AG10803 (cell line): ENCODE data around the gene P3H4.

ENCODE experiments used
- DNase-seq: peaks from one replicate; pipeline ENCODE4 v3.0.0; 2010; ENCODE audit warnings: low read depth
- H3K4me3 ChIP-seq: 2 replicates; pipeline ENCODE4 v1.5.1; 2011; ENCODE audit warnings: mild to moderate bottlenecking, low read length, control low read depth
- TF ChIP-seq, protein P1 (sequence below): conservative IDR thresholded peaks from 2 replicates; pipeline ENCODE4 v1.5.1; 2011; ENCODE audit warnings: mild to moderate bottlenecking, low read length, control low read depth, inconsistent platforms

The P3H4 gene

DNA sequence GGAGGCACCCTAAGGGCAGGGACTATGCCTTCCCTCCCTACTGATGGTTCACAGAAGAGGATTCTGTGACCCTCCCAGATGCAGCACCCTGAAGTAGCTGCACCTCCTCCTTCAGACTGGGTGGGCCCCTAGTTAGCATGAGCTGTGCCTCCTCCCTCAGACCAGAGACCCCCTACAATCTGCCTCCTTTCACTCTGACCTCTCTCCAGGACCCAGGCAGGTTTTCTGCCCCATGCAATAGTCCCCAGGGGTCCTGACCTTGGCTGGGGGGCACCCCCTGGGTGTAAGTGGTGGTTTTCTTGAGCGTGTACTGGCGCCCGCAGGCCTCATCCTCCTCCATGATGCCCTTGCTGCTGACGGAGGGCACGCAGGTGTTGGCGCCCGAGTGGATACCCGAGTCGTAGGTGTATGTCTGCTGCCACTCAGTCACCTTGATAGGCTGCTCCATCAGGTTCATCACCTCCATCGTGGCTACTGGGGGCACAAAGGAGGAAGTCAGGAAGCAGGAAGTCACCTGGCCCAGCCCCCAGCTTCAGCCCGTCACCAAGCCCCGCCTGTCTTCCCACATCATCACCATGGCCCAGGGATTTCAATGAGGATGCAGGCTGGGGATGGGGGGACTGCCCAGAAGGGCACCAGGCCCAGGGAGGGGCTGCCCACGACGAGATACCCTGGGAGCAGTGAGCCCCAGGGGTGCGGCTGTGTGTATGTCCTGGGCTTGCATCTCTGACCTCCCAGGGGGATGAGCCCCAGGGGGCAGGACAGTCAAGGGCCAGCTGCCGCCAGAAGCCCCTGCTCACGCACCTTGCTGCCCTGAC, 40.2 kb downstream of the P3H4 start:
- no peak overlapping the region for H3K4me3 ChIP-seq
- DNase-seq: no peak

GRCh38 chr17:41769985-41770384, 41.8 kb downstream of the P3H4 start:
- TF ChIP-seq, protein P1, sequence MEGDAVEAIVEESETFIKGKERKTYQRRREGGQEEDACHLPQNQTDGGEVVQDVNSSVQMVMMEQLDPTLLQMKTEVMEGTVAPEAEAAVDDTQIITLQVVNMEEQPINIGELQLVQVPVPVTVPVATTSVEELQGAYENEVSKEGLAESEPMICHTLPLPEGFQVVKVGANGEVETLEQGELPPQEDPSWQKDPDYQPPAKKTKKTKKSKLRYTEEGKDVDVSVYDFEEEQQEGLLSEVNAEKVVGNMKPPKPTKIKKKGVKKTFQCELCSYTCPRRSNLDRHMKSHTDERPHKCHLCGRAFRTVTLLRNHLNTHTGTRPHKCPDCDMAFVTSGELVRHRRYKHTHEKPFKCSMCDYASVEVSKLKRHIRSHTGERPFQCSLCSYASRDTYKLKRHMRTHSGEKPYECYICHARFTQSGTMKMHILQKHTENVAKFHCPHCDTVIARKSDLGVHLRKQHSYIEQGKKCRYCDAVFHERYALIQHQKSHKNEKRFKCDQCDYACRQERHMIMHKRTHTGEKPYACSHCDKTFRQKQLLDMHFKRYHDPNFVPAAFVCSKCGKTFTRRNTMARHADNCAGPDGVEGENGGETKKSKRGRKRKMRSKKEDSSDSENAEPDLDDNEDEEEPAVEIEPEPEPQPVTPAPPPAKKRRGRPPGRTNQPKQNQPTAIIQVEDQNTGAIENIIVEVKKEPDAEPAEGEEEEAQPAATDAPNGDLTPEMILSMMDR: no peak
- no peak overlapping the region for H3K4me3 ChIP-seq
- DNase-seq: no peak

More for the DNA sequence above, 40.2 kb downstream of the P3H4 start:
- TF ChIP-seq, protein P1: no peak

DNA sequence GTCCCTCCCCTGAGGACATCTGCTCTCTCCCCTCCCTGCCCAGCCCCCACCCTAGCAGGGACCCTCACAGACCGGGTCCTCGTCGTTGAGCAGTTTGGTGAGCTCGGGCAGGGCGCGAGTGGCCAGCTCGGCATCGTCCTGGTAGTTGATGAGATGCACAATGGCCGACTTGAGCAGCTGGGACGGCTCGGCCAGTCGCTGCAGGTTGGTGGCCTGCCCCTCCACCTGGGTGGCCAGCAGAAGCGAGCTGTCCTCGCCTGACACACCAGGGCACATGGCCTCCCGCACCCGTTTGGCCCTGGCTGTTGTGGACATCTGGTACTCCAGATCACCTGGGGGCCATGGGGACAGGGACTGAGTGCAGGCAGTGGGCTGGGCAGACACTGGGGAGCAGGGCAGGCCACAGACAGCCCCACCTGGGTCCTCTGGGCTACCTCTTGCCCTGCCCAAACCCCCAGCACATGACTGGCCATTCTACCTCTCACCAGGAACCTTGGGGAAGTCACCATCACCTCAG, 42.3 kb downstream of the P3H4 start:
- DNase-seq: no peak
- TF ChIP-seq, protein P1: no peak
- no peak overlapping the region for H3K4me3 ChIP-seq

DNA sequence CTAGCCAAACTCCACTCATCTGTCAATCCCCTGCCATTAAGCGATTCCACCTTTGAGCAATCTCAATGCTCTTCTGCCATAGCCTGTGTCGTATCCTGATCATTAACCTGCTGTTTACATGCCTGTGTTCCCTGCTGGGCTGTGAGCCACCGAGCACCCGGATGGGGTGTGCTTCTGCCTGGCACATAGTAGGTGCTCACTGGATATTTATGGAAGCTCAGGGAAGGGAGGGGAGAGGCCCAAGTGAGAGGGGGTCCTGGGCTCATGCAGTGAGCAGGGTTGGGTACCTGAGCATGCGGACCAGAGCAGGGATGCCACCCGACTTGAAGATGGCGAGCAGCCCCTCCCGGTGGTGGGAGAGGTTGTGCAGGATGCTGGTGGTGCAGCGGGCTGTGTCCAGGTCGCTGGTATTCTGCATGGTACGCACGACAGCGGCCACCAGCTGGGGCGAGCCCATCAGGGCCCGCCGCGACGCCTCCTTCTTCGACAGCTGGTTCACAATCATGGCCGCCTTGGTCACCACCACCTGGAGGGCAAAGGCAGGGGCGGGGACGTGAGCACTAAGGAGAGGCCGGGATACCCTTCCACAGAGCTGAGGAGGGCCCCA, 43.0 kb downstream of the P3H4 start:
- TF ChIP-seq, protein P1: no peak
- DNase-seq: no peak
- no peak overlapping the region for H3K4me3 ChIP-seq

DNA sequence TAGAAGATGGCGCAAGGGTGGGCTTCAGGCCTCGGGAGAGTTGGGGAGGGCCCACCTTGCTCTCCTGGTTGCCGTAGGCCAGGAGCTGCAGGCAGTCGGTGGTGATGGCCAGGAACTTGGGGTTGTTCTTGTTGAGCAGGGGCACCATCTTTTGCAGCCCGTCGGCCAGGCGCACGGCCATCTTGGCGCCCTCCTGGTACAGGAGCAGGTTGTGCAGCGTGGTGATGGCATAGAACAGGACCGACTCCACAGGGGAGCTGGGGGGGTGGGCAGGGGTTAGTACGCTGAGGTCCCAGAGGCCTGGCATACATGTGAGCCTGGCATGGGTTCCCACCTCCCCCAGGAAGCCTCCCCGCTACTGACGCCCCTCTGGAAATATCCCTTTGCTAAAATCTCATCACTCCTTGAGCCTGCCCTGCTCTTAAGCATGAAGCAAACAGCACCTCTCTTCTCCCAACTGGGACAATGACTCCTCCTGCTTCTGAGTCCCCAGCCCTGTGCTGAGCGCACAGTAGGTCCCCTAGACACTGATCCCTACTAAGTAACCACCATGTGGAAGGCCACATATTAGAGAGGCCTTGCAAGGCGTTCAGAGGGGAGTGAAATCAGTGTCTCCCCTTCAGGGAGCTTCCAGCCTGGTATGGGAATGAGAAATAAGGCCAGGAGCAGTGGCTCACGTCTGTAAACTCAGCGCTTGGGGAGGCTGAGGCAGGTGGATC, 44.3 kb downstream of the P3H4 start:
- DNase-seq: no peak
- no peak overlapping the region for H3K4me3 ChIP-seq
- TF ChIP-seq, protein P1: no peak

DNA sequence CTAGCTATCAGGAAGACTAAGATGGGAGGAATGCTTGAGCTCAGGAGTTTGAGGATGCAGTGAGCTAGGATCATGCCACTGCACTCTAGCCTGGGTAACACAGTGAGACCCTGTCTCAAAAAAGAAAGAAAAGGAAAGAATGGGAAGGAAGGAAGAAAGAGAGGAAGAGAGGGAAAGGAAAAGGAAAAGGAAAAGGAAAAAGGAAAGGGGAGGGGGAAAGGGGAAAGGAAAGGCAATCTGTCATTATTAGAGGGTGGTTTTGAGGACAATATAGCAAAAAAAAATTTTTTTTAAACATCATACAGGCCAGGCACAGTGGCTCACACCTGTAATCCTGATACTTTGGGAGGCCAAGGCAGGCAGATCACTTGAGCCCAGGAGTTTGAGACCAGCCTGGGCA, 45.6 kb downstream of the P3H4 start:
- H3K4me3 ChIP-seq: no peak overlapping the region
- no peak for DNase-seq
- TF ChIP-seq, protein P1: no peak
